Stimulated activated CD4-positive, alpha-beta T cell treated with anti-CD3 and anti-CD28 coated beads, Interleukin-15, amount 100 ng/mL, for 48 hours (primary cell): Measurements from ENCODE around the gene EIF1AD.
"Not testable (repeated sequence)": the region's sequence is repeated elsewhere in the genome, so short reads cannot be mapped to it uniquely, and the experiment has no call there.

ENCODE experiments used
- DNase-seq, 2 donors: peaks; one replicate each; pipeline ENCODE4 v3.0.0-alpha.2; 2020; ENCODE audit warnings: low read depth in 2 of 2

EIF1AD gene

GRCh38 chr11:66022401-66023185 lies 20.6 kb upstream of the EIF1AD start:
- DNase-seq: peak; percentile 55 to 70

- DNase-seq: no peak
These were observed 18.8 kb upstream of the EIF1AD start for GRCh38 chr11:66020618-66021357.

GRCh38 chr11:66020212-66020611 lies 18.3 kb upstream of the EIF1AD start:
- DNase-seq: no peak

GRCh38 chr11:66017321-66017720 lies 15.4 kb upstream of the EIF1AD start:
- DNase-seq: no peak

DNA sequence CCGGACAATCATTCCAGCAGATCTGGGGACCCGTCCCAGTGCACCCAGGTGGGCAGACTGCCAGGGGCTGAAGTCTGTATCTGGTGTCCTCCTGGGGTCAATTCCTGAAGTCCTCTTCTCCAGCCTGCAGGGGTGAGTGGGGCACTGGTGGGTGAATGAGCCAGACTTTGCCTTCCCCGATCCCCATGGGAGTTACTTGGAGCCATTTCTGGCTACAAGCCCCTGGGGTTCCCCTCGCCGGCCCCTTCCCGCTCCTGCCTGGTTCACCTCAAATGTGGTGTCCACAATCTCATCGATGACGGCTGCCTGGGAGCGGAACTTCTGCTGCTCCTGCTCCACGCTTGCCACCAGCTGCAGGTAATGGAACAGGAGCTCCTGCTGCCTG lies 14.8 kb upstream of the EIF1AD start:
- DNase-seq: no peak

DNA sequence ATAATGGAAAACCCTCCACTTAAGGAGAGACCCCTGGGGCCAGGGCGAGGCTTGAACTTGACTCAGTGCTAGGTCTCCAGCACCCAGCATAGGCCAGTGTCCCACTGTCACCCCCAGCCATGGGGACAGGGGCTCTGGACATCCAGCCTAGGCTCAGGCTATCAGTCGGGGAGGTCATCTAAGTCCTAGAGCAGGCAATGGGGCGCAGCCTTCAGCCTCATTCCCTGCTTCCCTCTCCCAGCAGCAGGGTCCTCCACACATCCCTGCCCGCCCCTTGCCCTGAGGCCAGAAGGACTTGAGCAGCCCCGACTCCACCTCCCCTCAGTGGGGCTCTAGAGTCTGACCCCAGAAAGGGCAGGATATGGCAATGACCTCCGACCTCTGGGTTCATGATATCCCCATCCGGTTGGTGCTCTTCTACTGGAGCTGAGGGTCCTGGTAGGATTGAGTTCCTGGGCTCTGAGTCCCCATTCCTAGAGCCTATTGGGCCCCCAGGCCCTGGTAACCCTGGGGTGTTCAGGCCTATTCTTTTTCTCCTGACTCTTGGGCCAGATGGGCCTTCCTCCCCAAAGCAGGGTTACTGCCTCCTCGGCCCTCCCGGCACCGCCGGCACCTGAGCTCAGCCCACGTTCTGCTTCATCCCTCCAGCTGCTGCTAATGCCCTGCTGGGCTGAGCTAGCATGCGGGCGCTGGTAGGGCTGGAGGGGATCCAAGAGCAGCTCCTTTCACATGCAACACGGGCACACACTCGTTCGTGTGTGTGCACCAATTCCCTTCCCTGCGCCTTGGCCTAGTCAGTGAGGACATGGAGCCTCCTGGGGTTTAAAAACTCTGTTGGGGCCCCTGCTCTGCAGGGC lies 14.2 kb upstream of the EIF1AD start:
- no peak for DNase-seq

DNA sequence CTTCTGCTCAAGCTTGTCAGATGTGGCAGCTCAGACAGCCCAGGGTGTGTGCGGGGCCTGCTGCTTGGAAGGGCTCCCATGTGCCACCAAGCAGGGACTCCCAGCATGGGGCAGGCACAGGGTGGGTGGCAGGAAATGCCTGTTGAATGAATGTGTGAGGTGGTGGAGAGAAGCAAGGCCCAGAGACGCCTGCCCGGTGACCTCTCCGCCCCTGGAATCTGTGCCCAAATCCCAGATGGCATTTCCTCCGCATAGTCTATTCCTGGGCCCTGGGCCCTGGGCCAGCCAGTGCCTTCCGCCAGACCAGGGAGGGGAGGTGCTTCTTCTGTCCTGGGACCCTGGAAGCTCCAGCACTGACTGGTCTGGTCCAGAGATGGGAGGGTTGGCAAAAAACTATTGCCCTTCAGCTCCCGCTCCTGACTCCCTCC lies 13.5 kb upstream of the EIF1AD start:
- no peak for DNase-seq

DNA sequence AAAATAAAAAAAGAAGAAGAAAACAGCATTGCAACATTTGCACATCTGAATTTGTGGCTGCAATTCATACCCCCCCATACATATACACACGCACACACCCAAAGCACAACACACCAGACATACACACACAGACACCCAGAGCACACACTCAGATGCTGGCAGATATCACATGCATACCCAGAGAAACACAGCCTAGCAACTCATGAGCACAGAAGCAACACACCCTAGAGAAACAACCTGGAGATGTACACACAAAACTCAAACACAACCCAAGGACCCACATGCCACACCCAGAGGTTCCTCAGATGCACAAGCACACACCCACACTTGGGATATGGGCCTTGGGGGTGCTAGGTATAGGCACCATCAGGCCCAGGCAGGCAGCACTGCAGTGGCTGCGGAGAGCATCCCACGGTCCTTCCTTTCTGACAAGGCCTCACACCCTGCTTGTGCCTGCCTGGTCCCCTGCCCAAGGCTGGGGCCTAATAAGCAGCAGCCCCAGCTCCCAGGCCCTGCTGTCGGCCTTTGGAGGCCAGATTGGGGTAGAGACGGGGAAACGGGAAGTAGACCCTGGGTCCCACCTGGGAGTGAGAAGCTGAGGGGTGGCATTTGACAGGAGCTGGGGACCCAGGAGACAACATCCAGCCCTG lies 13.0 kb upstream of the EIF1AD start:
- DNase-seq: no peak

GRCh38 chr11:66013762-66014100 lies 11.8 kb upstream of the EIF1AD start:
- DNase-seq: no peak

DNA sequence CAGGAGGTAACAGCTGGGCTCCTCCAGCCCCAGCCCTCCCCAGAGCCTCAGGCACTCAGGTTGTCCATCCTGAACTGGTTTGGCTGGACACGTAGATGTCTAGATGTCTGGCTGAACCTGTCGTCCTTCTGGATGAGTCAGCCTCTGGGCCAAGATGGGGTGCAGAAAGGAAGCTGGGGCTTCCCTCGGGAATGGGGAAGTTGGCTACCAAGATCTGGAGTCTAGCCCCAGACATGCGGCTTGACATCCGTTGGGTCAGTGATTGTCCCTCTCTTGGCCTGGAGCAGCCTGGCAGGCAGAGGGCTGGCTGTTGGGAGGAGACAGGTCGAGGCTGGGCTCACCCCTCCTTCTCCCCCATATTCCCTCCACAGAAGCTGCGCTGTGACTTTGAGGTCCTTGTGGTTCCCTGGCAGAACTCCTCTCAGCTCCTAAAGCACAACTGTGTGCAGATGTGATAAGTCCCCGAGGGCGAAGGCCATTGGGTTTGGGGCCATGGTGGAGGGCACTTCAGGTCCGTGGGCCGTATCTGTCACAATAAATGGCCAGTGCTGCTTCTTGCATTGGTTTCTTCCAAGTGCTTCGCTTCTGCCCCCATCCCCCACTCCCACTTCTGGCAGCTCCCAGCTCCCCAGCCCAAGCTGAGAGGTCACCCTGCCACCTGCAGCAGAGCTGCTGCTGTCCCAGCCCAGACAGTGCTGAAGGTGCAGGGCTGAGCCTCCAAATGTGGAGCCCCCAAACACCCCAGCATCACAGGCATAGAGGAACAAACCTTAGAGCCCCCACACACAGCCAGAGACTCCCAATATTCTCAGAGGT lies 11.2 kb upstream of the EIF1AD start:
- no peak for DNase-seq

GRCh38 chr11:66012371-66012945 lies 10.5 kb upstream of the EIF1AD start:
- no peak for DNase-seq

DNA sequence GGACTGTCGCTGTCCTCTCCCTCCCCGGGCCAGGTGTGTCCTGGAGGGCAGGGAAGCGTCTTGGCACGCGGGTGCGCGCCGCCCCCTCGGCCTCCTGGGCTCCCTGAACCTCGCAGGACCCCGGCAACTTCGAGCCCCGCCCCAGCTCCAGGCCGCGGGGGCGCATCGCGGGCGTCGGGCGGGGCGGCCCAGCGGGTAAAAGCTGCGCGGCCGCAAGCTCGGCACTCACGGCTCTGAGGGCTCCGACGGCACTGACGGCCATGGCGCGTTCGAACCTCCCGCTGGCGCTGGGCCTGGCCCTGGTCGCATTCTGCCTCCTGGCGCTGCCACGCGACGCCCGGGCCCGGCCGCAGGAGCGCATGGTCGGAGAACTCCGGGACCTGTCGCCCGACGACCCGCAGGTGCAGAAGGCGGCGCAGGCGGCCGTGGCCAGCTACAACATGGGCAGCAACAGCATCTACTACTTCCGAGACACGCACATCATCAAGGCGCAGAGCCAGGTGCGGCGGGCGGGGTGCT lies 9.9 kb upstream of the EIF1AD start, which contains the start of gene CST6:
Gene CST6, plus strand, starts transcription at position 224 of the 519 bp plus-strand sequence. Its CDS starts 37 bp downstream, at position 261.
- no peak for DNase-seq

GRCh38 chr11:66011239-66011784 lies 9.4 kb upstream of the EIF1AD start:
- no peak for DNase-seq

GRCh38 chr11:66010036-66010435 lies 8.1 kb upstream of the EIF1AD start:
- not testable (repeated sequence) for DNase-seq

DNA sequence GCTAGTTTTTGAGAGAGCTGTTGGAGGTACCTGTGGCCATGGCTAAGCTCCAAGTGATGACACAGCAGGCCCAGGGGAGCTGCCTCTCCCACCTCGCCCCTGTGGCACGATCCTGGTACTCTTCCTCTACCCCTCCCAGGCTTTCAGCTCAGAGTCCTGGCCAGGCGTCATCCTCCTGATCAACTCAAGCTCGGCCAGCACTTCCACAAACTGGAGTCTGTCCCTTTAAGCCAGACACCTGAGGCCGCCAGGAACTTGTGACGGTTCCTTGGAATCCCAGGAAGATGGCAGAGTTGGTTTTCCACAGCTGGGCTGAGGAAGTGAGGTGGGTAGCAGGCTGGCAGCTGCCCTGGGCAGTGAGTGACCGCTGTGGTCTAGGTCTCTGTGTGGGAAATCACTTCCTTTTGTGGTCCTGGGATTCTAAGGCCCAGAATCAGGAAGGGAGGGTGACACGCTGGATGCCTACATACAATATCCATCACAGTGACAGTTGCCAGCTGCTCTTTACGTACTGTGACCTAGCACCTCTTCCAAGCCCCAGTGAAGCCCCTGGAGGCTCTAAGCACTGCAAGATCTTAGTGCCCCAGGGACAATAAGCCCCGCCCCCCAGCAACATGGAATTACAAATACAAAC lies 6.6 kb upstream of the EIF1AD start:
- DNase-seq: no peak

GRCh38 chr11:66008095-66008467 lies 6.1 kb upstream of the EIF1AD start:
- DNase-seq: no peak

GRCh38 chr11:66007201-66007634 lies 5.3 kb upstream of the EIF1AD start:
- DNase-seq: no peak

- no peak for DNase-seq
These were observed 4.9 kb upstream of the EIF1AD start for GRCh38 chr11:66006891-66007176.

DNA sequence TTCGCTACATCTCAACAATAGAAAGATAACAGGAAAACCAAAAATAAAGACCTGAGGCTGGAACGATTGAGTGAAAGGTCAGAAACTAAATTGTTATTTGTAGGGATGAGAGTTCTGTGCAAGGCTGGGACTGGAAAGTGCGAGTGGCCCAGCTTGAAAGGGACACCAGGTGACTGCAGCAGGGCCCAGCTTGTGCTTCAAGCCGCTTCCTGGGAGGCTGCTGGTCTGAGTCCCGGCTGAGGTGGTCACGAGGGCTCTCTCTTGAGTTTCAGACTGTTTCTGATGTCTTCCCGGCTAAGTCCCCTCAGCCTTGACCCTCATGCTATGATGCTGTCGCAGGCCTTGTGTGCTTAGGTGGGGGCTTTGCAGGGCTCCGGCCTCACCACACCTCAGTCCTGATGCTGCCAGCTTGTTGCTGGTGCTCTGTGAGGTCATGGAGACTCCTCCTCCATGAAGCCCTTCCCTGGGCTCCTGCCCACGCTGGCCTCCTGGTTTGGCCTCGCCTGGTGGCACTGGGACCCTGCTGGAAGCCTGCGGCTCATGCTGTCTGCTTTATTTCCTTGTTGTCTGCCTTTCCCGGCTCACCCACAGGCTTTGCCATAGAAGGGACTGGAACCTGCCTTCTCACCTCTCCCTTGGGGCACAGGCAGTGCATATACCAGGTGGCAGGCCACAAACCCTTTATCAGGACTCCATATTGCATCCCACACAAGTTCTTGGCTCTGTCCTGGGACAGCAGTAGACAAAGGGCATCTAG lies 4.4 kb upstream of the EIF1AD start:
- no peak for DNase-seq
